Kidney epithelial cell (primary cell): ENCODE results near the gene ETV6. TPM values are rescaled to one million over a fixed set of nuclear protein-coding genes. Genes with fewer than 3 reads are reported as not detected.

Experiments
- DNase-seq: peaks from one replicate; pipeline ENCODE4 v3.0.0-alpha.2; 2010; ENCODE audit warnings: low read depth
- H3K27me3 ChIP-seq: 2 replicates; pipeline ENCODE4 v1.6.0; 2011; ENCODE audit warnings: low read length; ENCODE audit not compliant: control insufficient read depth, insufficient read depth
- H3K36me3 ChIP-seq: 2 replicates; pipeline ENCODE4 v1.5.1; 2011; ENCODE audit warnings: low read length; ENCODE audit not compliant: control insufficient read depth, insufficient read depth
- H3K4me3 ChIP-seq: 2 replicates; pipeline ENCODE4 v1.5.1; 2011; ENCODE audit warnings: low read depth, mild to moderate bottlenecking, control low read depth, low read length
- total RNA-seq: library from RNA; depleted of rRNA; stranded (reverse); fragments of >200 nt; gene quantifications from 2 replicates; pipeline ENCODE4 v1.2.3, GENCODE V29; 2015
- TF ChIP-seq, protein P1 (sequence below): IDR thresholded peaks from 2 replicates; pipeline ENCODE4 v1.5.1; 2011; ENCODE audit warnings: mild to moderate bottlenecking, moderate library complexity, low read length, control low read depth, inconsistent platforms; ENCODE audit not compliant: insufficient read depth, poor library complexity, severe bottlenecking

ETV6 gene
- total RNA-seq, 1 donor from 2014 or later, result 17.6 TPM

DNA sequence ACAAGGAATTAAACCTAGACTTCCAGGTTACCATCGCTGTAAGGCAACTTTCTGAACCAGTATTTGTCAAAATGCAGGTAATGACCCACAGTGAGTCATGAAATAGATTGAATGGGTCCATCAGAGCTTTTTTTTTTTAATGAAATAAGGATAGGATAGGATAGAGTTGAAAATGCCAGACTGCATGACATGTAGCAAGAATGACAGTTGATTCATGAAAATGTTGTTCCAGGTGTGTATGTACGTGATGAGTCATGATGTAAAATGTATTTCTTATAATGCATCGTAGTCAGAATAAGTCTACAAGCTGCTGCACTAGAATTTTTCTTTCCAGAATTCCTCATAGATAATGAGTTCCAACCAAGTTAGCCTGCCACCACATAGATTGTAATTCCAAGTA lies 236.9 kb downstream of the ETV6 start:
- peaks cover 4% of the 10 kb centered on the region for H3K36me3 ChIP-seq
- no peaks in the 10 kb centered on the region for H3K27me3 ChIP-seq
- DNase-seq, result no peak
- TF ChIP-seq, protein P1, sequence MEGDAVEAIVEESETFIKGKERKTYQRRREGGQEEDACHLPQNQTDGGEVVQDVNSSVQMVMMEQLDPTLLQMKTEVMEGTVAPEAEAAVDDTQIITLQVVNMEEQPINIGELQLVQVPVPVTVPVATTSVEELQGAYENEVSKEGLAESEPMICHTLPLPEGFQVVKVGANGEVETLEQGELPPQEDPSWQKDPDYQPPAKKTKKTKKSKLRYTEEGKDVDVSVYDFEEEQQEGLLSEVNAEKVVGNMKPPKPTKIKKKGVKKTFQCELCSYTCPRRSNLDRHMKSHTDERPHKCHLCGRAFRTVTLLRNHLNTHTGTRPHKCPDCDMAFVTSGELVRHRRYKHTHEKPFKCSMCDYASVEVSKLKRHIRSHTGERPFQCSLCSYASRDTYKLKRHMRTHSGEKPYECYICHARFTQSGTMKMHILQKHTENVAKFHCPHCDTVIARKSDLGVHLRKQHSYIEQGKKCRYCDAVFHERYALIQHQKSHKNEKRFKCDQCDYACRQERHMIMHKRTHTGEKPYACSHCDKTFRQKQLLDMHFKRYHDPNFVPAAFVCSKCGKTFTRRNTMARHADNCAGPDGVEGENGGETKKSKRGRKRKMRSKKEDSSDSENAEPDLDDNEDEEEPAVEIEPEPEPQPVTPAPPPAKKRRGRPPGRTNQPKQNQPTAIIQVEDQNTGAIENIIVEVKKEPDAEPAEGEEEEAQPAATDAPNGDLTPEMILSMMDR, result no peak
- no peak overlapping the region for H3K4me3 ChIP-seq

DNA sequence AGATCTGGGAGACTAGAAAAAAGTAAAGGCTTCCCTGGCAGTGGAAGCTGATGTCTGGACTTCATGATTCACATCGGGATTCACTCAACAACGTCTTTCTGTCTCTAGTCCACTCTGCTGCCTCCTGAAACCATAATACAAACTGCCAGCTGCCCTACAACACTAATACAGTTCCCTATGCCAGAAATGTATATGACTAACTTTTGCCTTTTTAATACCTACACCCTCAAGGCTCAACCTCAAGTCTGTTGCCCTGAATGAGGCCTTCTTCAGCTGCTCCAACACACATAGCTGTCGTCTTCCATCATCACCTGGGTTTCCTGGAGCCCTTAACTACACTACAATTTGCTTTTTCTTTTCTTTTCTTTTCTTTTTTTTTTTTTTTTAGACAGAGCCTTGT lies 238.6 kb downstream of the ETV6 start:
- no peaks in the 10 kb centered on the region for H3K27me3 ChIP-seq
- H3K4me3 ChIP-seq, result no peak overlapping the region
- peaks cover 4% of the 10 kb centered on the region for H3K36me3 ChIP-seq
- TF ChIP-seq, protein P1, result no peak
- no peak for DNase-seq

DNA sequence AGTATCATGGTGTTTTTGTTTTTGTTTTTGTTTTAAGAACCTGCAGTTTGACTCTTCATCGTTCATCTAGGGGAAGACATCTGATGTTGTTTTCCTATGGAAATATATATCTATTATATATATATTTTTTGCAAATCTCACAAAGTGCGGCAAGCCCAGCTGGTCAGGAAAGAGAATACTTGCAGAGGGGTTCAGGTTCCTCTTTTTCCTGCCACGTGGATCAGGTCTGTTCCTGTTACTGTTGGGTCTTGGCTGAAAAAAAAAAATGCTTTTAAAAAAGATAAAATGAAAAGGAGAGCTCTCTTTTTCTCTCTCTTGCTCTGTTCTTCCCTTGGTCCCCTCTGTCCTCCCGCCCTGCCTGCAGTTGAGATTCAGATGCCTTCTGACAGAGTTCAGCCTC lies 241.9 kb downstream of the ETV6 start:
- no peak for DNase-seq
- H3K27me3 ChIP-seq, result no peaks in the 10 kb centered on the region
- TF ChIP-seq, protein P1, result no peak
- peaks cover 4% of the 10 kb centered on the region for H3K36me3 ChIP-seq
- no peak overlapping the region for H3K4me3 ChIP-seq

DNA sequence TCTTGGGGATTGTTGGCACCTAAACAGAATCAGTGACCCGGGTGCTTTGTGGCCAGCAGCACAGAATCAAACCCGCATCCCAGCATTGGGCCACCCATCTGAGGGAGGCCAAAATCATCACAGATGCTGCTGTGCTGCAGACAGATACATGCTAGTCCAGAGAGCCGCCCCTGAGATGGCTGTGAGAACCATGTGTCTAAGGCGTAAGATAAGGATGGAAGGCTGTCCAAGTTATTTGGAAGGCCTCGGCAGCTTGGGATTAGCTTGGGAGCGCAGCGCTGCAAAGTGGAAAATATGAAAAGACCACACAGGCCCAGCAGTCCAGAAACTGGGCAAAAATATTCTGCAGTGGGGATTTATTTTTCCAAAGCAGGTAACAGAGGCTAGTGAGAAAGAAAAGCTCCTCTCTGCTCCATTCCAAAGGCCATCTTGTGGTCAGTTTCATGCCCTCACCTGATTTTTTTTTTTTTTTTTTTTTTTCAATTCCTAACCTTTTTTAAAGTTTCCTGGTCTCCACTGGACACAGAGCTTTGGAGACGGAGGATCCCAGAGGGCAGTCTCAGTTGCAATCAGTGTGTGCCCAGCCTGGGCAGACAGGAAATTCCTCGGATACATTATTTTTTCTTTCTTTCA lies 242.4 kb downstream of the ETV6 start:
- Histone ChIP-seq H3K27me3 (no peaks in the 10 kb centered on the region), H3K4me3 (no peak overlapping the region), H3K36me3 (peaks cover 3% of the 10 kb centered on the region)
- TF ChIP-seq, protein P1, result peak; percentile 31
- no peak for DNase-seq

DNA sequence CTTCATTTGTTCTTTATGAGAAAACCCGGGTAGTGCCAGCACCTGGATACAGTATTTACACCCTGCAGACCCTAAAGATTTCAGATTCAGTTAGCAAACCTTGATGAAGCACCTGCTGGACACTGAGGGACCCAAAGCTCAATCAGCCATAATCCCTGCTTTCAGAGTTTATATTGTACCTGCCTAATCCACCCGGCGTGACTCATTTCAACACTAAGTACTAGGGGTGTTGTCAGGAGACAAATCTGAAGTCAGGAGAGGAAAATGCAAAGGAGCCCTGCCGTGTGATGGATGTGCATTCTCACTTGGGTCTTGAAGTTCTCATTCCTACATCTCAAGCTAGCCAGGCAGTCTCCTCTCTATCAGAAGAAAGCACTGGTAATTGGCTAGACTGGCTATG lies 244.5 kb downstream of the ETV6 start:
- no peak overlapping the region for H3K4me3 ChIP-seq
- TF ChIP-seq, protein P1, result no peak
- no peaks in the 10 kb centered on the region for H3K27me3 ChIP-seq
- no peak for DNase-seq
- peaks cover 2% of the 10 kb centered on the region for H3K36me3 ChIP-seq

DNA sequence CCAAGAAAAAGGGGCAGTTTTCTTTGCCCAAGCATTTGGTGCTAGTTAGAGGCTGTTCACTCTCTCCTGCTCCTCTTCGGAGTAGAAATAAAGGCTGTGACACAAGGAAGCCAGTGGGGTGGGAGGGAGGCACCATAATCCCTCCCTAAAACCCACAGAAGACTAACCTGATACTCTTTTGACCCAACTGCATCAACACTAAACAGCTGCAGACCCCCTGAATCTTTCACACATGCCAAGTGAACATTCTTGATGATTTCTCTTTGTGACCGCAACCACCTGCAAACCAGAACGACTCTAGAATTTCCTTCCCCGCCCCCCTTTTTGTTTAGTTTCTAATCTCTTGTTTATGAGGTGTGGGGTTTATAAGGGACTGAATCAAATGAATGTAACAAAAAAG lies 245.4 kb downstream of the ETV6 start:
- no peaks in the 10 kb centered on the region for H3K27me3 ChIP-seq
- H3K4me3 ChIP-seq, result no peak overlapping the region
- H3K36me3 ChIP-seq, result peaks cover 2% of the 10 kb centered on the region
- no peak for DNase-seq
- TF ChIP-seq, protein P1, result no peak
